ENCODE results near the gene MBNL3. TPM values are rescaled to one million over a fixed set of nuclear protein-coding genes. Genes with fewer than 3 reads are reported as not detected.
A peak's percentile ranks its signal among the peaks of the same experiment; 100 is the strongest.

Gene MBNL3
- total RNA-seq, result 0.20 and 0.22 TPM in 2 replicates

GRCh38 chrX:132488819-132489577, at the start of gene MBNL3:
MBNL3 (minus strand) TSS chrX:132489038; CDS start chrX:132439611, 49,427 bp downstream.
- DNase-seq (ENCODE audit: low read depth in 2 of 2), result peak; percentile 33 to 38

GRCh38 chrX:132533409-132533808, 44.6 kb upstream of the MBNL3 start:
- DNase-seq (ENCODE audit: low read depth in 2 of 2), result no peak

- no peak for DNase-seq (ENCODE audit: low read depth in 2 of 2)
Measured at GRCh38 chrX:132532913-132533312, 44.1 kb upstream of the MBNL3 start.

- DNase-seq (ENCODE audit: low read depth in 2 of 2), result no peak
Measured at GRCh38 chrX:132532097-132532496, 43.3 kb upstream of the MBNL3 start.

- no peak for DNase-seq (ENCODE audit: low read depth in 2 of 2)
Measured at GRCh38 chrX:132520792-132521191, 32.0 kb upstream of the MBNL3 start.

GRCh38 chrX:132520213-132520612, 31.4 kb upstream of the MBNL3 start:
- no peak for DNase-seq (ENCODE audit: low read depth in 2 of 2)

GRCh38 chrX:132518401-132518800, 29.6 kb upstream of the MBNL3 start:
- no peak for DNase-seq (ENCODE audit: low read depth in 2 of 2)

GRCh38 chrX:132508834-132509233, 20.0 kb upstream of the MBNL3 start:
- no peak for DNase-seq (ENCODE audit: low read depth in 2 of 2)

- DNase-seq (ENCODE audit: low read depth in 2 of 2), result no peak
Measured at GRCh38 chrX:132505116-132505515, 16.3 kb upstream of the MBNL3 start.

- DNase-seq (ENCODE audit: low read depth in 2 of 2), result no peak
Measured at GRCh38 chrX:132504417-132504816, 15.6 kb upstream of the MBNL3 start.

GRCh38 chrX:132501606-132502005, 12.8 kb upstream of the MBNL3 start:
- no peak for DNase-seq (ENCODE audit: low read depth in 2 of 2)

- no peak for DNase-seq (ENCODE audit: low read depth in 2 of 2)
Measured at GRCh38 chrX:132497432-132497831, 8.6 kb upstream of the MBNL3 start.

- DNase-seq (ENCODE audit: low read depth in 2 of 2), result no peak
Measured at GRCh38 chrX:132493095-132493494, 4.3 kb upstream of the MBNL3 start.

- no peak for DNase-seq (ENCODE audit: low read depth in 2 of 2)
Measured at GRCh38 chrX:132491191-132491590, 2.4 kb upstream of the MBNL3 start.

- peak in 1 of 2 donors; percentile 3 for DNase-seq (ENCODE audit: low read depth in 2 of 2)
Measured at GRCh38 chrX:132489578-132490419, 961 bp upstream of the MBNL3 start.

- peak; percentile 3 to 51 for DNase-seq (ENCODE audit: low read depth in 2 of 2)
Measured at GRCh38 chrX:132488180-132488705, 595 bp downstream of the MBNL3 start.

- no peak for DNase-seq (ENCODE audit: low read depth in 2 of 2)
Measured at GRCh38 chrX:132486599-132487178, 2.1 kb downstream of the MBNL3 start.

GRCh38 chrX:132483951-132484350, 4.9 kb downstream of the MBNL3 start:
- no peak for DNase-seq (ENCODE audit: low read depth in 2 of 2)

GRCh38 chrX:132483488-132483887, 5.3 kb downstream of the MBNL3 start:
- DNase-seq (ENCODE audit: low read depth in 2 of 2), result no peak

GRCh38 chrX:132482632-132483031, 6.2 kb downstream of the MBNL3 start:
- DNase-seq (ENCODE audit: low read depth in 2 of 2), result no peak

- DNase-seq (ENCODE audit: low read depth in 2 of 2), result no peak
Measured at GRCh38 chrX:132481449-132481848, 7.4 kb downstream of the MBNL3 start.

- peak; percentile 64 to 70 for DNase-seq (ENCODE audit: low read depth in 2 of 2)
Measured at GRCh38 chrX:132480581-132481203, 8.1 kb downstream of the MBNL3 start.
